ENCODE data around the gene MSRB3. TPM values are rescaled to one million over a fixed set of nuclear protein-coding genes. Genes with fewer than 3 reads are reported as not detected.
"Not testable (repeated sequence)": the region's sequence is repeated elsewhere in the genome, so short reads cannot be mapped to it uniquely, and the experiment has no call there.

Gene MSRB3
- total and polyA plus RNA-seq, 7 donors = 15.4 to 64.1 (median 48.3) TPM

DNA sequence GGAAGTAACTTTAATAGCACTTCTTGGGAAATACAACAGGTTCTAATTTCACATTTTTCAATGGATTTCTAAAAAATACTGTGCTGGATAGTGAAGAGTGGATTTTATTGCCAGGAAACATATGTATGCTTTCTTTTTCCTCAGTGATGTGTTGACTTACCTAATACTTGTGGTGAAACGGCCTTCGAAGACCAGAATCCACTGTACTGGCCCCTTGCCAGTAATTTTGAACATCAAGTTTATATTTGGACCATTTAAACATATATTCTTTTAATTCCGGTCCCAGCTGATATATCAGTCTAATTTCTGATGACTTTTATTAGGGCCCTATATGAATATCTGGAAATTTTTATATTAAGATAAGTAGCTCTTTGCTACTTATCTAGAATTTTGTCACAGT, 1.8 kb downstream of the MSRB3 start:
- no peaks in the 10 kb centered on the region for H3K9me3 ChIP-seq
- H3K27me3 ChIP-seq (ENCODE audit: insufficient read depth in 3 of 3, low read length in 2 of 3) = no peaks in the 10 kb centered on the region
- no peak for ATAC-seq
- H3K4me1 ChIP-seq = peaks cover 26% of the 10 kb centered on the region
- peak overlapping the region; percentile 93 for H3K27ac ChIP-seq
- TF ChIP-seq, protein P1, sequence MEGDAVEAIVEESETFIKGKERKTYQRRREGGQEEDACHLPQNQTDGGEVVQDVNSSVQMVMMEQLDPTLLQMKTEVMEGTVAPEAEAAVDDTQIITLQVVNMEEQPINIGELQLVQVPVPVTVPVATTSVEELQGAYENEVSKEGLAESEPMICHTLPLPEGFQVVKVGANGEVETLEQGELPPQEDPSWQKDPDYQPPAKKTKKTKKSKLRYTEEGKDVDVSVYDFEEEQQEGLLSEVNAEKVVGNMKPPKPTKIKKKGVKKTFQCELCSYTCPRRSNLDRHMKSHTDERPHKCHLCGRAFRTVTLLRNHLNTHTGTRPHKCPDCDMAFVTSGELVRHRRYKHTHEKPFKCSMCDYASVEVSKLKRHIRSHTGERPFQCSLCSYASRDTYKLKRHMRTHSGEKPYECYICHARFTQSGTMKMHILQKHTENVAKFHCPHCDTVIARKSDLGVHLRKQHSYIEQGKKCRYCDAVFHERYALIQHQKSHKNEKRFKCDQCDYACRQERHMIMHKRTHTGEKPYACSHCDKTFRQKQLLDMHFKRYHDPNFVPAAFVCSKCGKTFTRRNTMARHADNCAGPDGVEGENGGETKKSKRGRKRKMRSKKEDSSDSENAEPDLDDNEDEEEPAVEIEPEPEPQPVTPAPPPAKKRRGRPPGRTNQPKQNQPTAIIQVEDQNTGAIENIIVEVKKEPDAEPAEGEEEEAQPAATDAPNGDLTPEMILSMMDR (IDR thresholded peaks at IDR 0.05) = no peak
- peak overlapping the region; percentile 90 for H3K4me3 ChIP-seq
- DNase-seq = no peak
- peaks cover 0 to 3% of the 10 kb centered on the region in 2 donors for H3K36me3 ChIP-seq (ENCODE audit: insufficient read depth in 1 of 2, low read depth in 1 of 2)
- 16 to 42% (median 28%) methylated on average over 3 of the region's 3 CpGs for WGBS, 3 donors
- intact Hi-C loops (cut with DNase I) = no loop called here

DNA sequence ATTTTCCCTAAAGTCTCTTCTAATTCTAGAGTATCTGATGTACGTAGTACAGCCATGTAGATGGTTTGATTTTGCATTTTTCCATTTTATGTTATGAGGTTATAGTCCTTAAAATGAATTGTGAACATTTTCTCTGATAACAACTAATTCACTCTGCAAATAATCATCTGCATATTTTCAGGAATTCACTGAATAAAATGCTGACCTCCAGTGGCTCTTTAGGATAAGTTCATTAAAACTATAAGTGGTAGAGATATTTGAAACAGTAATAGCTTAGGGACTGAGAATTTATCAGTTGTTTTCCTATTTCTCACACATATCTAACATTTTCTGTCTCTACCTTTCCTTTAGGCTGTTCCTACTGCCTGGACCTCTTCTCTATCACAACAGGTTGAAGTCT, 4.4 kb downstream of the MSRB3 start:
- peaks cover 30% of the 10 kb centered on the region for H3K4me1 ChIP-seq
- no peaks in the 10 kb centered on the region for H3K9me3 ChIP-seq
- no peak overlapping the region for H3K4me3 ChIP-seq
- H3K27ac ChIP-seq = peak overlapping the region; percentile 17
- H3K36me3 ChIP-seq (ENCODE audit: insufficient read depth in 1 of 2, low read depth in 1 of 2) = peaks cover 0 to 3% of the 10 kb centered on the region in 2 donors
- TF ChIP-seq, protein P1 (IDR thresholded peaks at IDR 0.05) = no peak
- DNase-seq (no peak), ATAC-seq (no peak)
- intact Hi-C loops (cut with DNase I) = no loop called here
- 32 to 51% (median 33%) methylated on average over 1 of the region's 1 CpG for WGBS, 3 donors
- H3K27me3 ChIP-seq (ENCODE audit: insufficient read depth in 3 of 3, low read length in 2 of 3) = no peaks in the 10 kb centered on the region

DNA sequence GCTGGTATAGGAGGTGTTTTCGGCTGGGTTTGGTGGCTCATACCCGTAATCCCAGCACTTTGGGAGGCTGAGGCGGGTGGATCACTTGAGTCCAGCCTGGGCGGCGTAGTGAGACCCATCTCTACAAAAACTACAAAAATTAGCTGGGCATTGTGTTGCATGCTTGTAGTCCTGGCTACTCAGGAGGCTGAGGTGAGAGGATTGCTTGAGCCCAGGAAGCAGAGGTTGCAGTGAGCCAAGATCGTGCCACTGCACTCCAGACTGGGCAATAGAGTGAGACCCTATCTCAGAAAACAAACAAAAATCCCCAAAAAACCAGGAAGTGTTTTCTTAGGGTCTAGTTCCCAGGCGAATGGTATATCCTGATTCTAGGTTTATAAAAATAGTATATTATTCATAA, 7.0 kb downstream of the MSRB3 start:
- 97 to 98% (median 98%) methylated on average over 7 of the region's 7 CpGs for WGBS, 3 donors
- intact Hi-C loops (cut with DNase I); H3K9me3 ChIP-seq; H3K36me3 ChIP-seq (ENCODE audit: insufficient read depth in 1 of 2, low read depth in 1 of 2); ATAC-seq; DNase-seq; H3K27ac ChIP-seq; H3K4me3 ChIP-seq; H3K27me3 ChIP-seq (ENCODE audit: insufficient read depth in 3 of 3, low read length in 2 of 3): not testable (repeated sequence)
- peaks cover 25% of the 10 kb centered on the region for H3K4me1 ChIP-seq

DNA sequence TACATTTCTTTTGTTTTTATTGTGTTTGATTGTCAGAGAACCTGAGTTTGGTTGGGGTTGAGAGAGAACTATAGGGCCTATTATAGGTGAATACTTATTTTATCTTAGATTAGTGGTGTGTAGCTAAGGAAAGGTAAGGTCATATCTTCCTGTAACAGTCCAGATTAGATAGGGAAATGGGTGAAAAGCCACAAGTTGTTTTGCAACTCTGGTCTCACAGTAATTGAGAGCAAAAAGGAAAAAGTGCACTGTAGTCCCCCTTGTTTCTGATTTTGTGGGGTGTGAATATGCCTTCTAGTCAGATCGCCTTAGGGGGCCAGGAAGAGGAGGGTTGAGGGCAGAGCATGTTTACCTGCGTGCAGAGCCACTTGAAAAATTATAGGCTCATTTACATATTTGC, 8.9 kb downstream of the MSRB3 start:
- 95 to 98% (median 95%) methylated on average over 2 of the region's 2 CpGs for WGBS, 3 donors
- ATAC-seq (no peak), DNase-seq (no peak)
- H3K9me3 ChIP-seq = no peaks in the 10 kb centered on the region
- H3K36me3 ChIP-seq (ENCODE audit: insufficient read depth in 1 of 2, low read depth in 1 of 2) = peaks cover 0 to 3% of the 10 kb centered on the region in 2 donors
- no peak overlapping the region for H3K27ac ChIP-seq
- TF ChIP-seq, protein P1 (IDR thresholded peaks at IDR 0.05) = no peak
- H3K27me3 ChIP-seq (ENCODE audit: insufficient read depth in 3 of 3, low read length in 2 of 3) = no peaks in the 10 kb centered on the region
- H3K4me1 ChIP-seq = peaks cover 21% of the 10 kb centered on the region
- H3K4me3 ChIP-seq = no peak overlapping the region
- intact Hi-C loops (cut with DNase I) = no loop called here

DNA sequence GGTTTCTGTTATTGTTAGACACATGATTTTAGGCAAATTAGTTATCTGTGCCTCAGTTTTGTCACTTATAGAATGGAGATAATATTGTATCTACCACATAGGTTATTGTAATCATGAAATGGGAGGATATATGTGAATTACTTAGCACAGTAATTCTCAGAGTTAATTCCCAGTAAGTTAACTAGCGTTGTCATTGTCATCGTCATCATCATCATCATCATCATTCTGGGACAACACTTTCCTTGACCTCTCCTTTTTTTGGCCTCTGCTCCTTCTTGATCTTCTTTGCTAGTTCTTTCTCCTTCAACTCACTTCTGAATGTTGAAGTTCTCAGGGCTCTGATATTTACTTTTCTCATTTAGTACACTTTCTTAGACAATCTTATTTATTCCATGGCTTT, 13.8 kb downstream of the MSRB3 start:
- DNase-seq = no peak
- Histone ChIP-seq H3K27ac (no peak overlapping the region), H3K4me1 (peaks cover 24% of the 10 kb centered on the region), H3K27me3 (ENCODE audit: insufficient read depth in 3 of 3, low read length in 2 of 3) (no peaks in the 10 kb centered on the region), H3K36me3 (ENCODE audit: insufficient read depth in 1 of 2, low read depth in 1 of 2) (no peaks in the 10 kb centered on the region), H3K9me3 (no peaks in the 10 kb centered on the region), H3K4me3 (no peak overlapping the region)
- TF ChIP-seq, protein P1 (IDR thresholded peaks at IDR 0.05) = no peak
- WGBS, 3 donors = 96 to 97% (median 96%) methylated on average over 2 of the region's 2 CpGs
- intact Hi-C loops (cut with DNase I) = no loop called here
- no peak for ATAC-seq
